Suprapubic skin (tissue), 4 donors: ENCODE data around the gene SOX6. TPM values are rescaled to one million over a fixed set of nuclear protein-coding genes. Genes with fewer than 3 reads are reported as not detected.
"Not testable (repeated sequence)": the region's sequence is repeated elsewhere in the genome, so short reads cannot be mapped to it uniquely, and the experiment has no call there.

ENCODE experiments used
- DNase-seq, 2 donors: peaks; one replicate each; pipeline ENCODE4 v3.0.0-alpha.2; 2019; ENCODE audit warnings: low spot score in 2 of 2
- H3K27ac ChIP-seq: fragments of 200-600 bp; sonication (generic); one replicate; pipeline ENCODE4 v1.5.1; 2019
- H3K27me3 ChIP-seq: fragments of 200-600 bp; sonication (generic); one replicate; pipeline ENCODE4 v1.5.1; 2019
- H3K36me3 ChIP-seq: fragments of 200-600 bp; sonication (generic); one replicate; pipeline ENCODE4 v1.5.1; 2019
- H3K4me1 ChIP-seq: fragments of 200-600 bp; sonication (generic); one replicate; pipeline ENCODE4 v1.5.1; 2019
- H3K4me3 ChIP-seq: fragments of 200-600 bp; sonication (generic); one replicate; pipeline ENCODE4 v1.5.1; 2019; ENCODE audit warnings: mild to moderate bottlenecking
- H3K9me3 ChIP-seq: fragments of 200-600 bp; sonication (generic); one replicate; pipeline ENCODE4 v1.5.1; 2019
- EP300 ChIP-seq: sonication (generic); formaldehyde crosslinking; IDR thresholded peaks from one replicate; pipeline ENCODE4 v1.6.1; 2017; ENCODE audit warnings: antibody characterized with exemption
- POLR2A ChIP-seq, 2 donors: fragments of 450-650 bp; IDR thresholded peaks; one replicate each; pipeline ENCODE4 v1.6.1; 2017; ENCODE audit warnings: antibody characterized with exemption in 2 of 2, mild to moderate bottlenecking in 2 of 2, moderate library complexity in 2 of 2
- POLR2AphosphoS5 ChIP-seq, 3 donors: sonication (generic); formaldehyde crosslinking; IDR thresholded peaks; one replicate each; pipeline ENCODE4 v1.6.1; 2017; ENCODE audit warnings: antibody characterized with exemption in 3 of 3
- WGBS: methylation state at CpG from one replicate; pipeline ENCODE4 v1.1.5; 2018; 5-methylcytosine and 5-hydroxymethylcytosine counted together
- total RNA-seq, 4 donors: library from RNA; depleted of rRNA; stranded (reverse); fragments of >200 nt; gene quantifications; one replicate each; pipeline ENCODE4 v1.1.0, GENCODE V29; 2016
- TF ChIP-seq, protein P1 (sequence below), 2 donors: fragments of 200-600 bp in 1 of 2; fragments of 450-650 bp in 1 of 2; sonication (generic) in 1 of 2; IDR thresholded peaks; one replicate each; pipeline ENCODE4 v1.5.1; 2016 to 2019; ENCODE audit warnings: antibody characterized with exemption in 2 of 2, mild to moderate bottlenecking in 1 of 2, moderate library complexity in 1 of 2

Gene SOX6
- total RNA-seq, 4 donors from 2014 or later = 12.1 to 32.0 (median 23.8) TPM

DNA sequence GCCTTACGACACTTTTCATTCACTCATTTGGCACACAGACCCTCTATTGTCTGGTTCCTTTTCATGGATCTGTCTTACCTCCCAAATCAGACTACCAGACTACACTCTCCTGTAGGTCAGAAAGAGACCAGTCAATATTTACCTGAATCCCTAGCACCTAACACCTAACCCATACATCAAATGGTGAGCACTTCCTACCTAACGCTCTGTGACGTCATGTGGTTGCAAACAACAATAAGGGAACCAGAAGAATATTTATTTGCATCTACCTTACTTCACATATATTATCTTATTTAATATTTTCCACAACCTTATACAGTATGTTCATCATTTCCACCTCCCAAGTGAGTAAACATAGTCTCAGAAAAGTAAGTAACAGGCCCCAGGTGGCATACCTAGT, 323.4 kb downstream of the SOX6 start:
- no peak for DNase-seq
- Histone ChIP-seq H3K27ac (no peak overlapping the region), H3K4me3 (no peak overlapping the region), H3K27me3 (no peaks in the 10 kb centered on the region), H3K36me3 (no peaks in the 10 kb centered on the region), H3K4me1 (no peaks in the 10 kb centered on the region), H3K9me3 (no peaks in the 10 kb centered on the region)
- 96% methylated on average over 3 of the region's 3 CpGs for WGBS
- TF ChIP-seq EP300 (no peak), POLR2A (IDR thresholded peaks at IDR 0.05) (no peak), POLR2AphosphoS5 (IDR thresholded peaks at IDR 0.05) (no peak)
- TF ChIP-seq, protein P1, sequence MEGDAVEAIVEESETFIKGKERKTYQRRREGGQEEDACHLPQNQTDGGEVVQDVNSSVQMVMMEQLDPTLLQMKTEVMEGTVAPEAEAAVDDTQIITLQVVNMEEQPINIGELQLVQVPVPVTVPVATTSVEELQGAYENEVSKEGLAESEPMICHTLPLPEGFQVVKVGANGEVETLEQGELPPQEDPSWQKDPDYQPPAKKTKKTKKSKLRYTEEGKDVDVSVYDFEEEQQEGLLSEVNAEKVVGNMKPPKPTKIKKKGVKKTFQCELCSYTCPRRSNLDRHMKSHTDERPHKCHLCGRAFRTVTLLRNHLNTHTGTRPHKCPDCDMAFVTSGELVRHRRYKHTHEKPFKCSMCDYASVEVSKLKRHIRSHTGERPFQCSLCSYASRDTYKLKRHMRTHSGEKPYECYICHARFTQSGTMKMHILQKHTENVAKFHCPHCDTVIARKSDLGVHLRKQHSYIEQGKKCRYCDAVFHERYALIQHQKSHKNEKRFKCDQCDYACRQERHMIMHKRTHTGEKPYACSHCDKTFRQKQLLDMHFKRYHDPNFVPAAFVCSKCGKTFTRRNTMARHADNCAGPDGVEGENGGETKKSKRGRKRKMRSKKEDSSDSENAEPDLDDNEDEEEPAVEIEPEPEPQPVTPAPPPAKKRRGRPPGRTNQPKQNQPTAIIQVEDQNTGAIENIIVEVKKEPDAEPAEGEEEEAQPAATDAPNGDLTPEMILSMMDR (IDR thresholded peaks at IDR 0.05) = no peak

- no peak for TF ChIP-seq POLR2AphosphoS5 (IDR thresholded peaks at IDR 0.05)
- DNase-seq = no peak
- Histone ChIP-seq H3K9me3 (no peaks in the 10 kb centered on the region), H3K27ac (no peak overlapping the region), H3K36me3 (no peaks in the 10 kb centered on the region), H3K4me3 (no peak overlapping the region), H3K4me1 (no peaks in the 10 kb centered on the region), H3K27me3 (no peaks in the 10 kb centered on the region)
- WGBS = 93% methylated on average over 1 of the region's 1 CpG
These were observed 325.1 kb downstream of the SOX6 start for GRCh38 chr11:16031210-16031609.

- Histone ChIP-seq H3K36me3 (no peaks in the 10 kb centered on the region), H3K4me3 (no peak overlapping the region), H3K9me3 (no peaks in the 10 kb centered on the region), H3K4me1 (no peaks in the 10 kb centered on the region), H3K27ac (no peak overlapping the region), H3K27me3 (no peaks in the 10 kb centered on the region)
- TF ChIP-seq EP300 (no peak), POLR2AphosphoS5 (IDR thresholded peaks at IDR 0.05) (no peak), POLR2A (IDR thresholded peaks at IDR 0.05) (no peak)
- TF ChIP-seq, protein P1 (IDR thresholded peaks at IDR 0.05) = no peak
- 30% methylated on average over 1 of the region's 1 CpG for WGBS
- DNase-seq = no peak
These were observed 325.7 kb downstream of the SOX6 start for GRCh38 chr11:16030664-16031063.

- not testable (repeated sequence) for H3K4me1 ChIP-seq, H3K4me3 ChIP-seq, H3K27ac ChIP-seq, H3K27me3 ChIP-seq, H3K9me3 ChIP-seq, DNase-seq, H3K36me3 ChIP-seq
- WGBS = 98% methylated on average over 10 of the region's 10 CpGs
These were observed 327.2 kb downstream of the SOX6 start for GRCh38 chr11:16029151-16029550.

DNA sequence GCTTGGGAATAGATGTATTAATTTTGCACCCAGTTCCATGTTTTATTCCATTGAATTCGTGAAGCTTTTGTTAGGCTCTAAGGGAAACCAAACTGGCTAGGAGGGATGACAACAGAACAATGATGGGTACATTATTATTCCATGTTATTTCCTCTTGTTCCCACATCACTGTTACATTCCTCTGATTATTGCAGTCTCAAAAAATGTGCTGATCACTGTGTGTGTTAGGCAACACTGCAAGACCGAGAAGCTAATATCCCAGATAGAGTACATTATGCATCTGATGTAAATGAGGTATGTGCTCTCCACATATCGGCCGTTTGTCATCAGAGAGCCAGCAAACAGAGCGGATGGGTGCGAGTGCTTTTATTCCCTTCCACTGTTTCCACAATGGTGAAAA, 327.9 kb downstream of the SOX6 start:
- no peaks in the 10 kb centered on the region for H3K9me3 ChIP-seq
- 83% methylated on average over 6 of the region's 6 CpGs for WGBS
- no peaks in the 10 kb centered on the region for H3K4me1 ChIP-seq
- H3K27ac ChIP-seq = no peak overlapping the region
- TF ChIP-seq EP300 = no peak
- TF ChIP-seq, protein P1 (IDR thresholded peaks at IDR 0.05) = no peak
- TF ChIP-seq POLR2A (IDR thresholded peaks at IDR 0.05) = no peak
- TF ChIP-seq POLR2AphosphoS5 (IDR thresholded peaks at IDR 0.05) = no peak
- H3K4me3 ChIP-seq = no peak overlapping the region
- H3K27me3 ChIP-seq = peaks cover 4% of the 10 kb centered on the region
- no peaks in the 10 kb centered on the region for H3K36me3 ChIP-seq
- no peak for DNase-seq

DNA sequence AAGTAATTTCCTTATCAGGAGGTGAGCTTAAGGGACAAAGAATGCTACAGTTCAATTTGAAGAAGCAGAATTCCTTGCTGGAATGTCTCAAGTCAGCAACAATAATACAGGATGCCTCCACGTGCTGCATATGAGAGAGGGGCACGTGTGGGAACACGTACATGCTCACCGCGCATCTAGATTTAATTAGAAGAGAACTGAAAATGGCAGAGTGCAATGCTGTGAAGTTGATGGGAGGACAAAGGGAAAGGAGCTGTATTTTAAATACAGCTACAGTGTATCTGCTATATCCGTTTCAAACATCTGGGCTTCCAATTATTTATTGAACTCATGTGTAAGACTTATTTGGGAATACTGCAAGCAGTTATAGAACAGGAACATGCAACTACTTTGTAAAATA, 328.7 kb downstream of the SOX6 start:
- Histone ChIP-seq H3K4me1 (no peaks in the 10 kb centered on the region), H3K9me3 (no peaks in the 10 kb centered on the region), H3K27me3 (peaks cover 4% of the 10 kb centered on the region), H3K36me3 (no peaks in the 10 kb centered on the region), H3K4me3 (no peak overlapping the region), H3K27ac (no peak overlapping the region)
- no peak for DNase-seq
- no peak for TF ChIP-seq POLR2AphosphoS5 (IDR thresholded peaks at IDR 0.05)
- TF ChIP-seq POLR2A (IDR thresholded peaks at IDR 0.05) = no peak
- no peak for TF ChIP-seq EP300
- TF ChIP-seq, protein P1 (IDR thresholded peaks at IDR 0.05) = no peak
- WGBS = 59% methylated on average over 6 of the region's 6 CpGs
